ENCODE results near the gene SLC15A1. TPM values are rescaled to one million over a fixed set of nuclear protein-coding genes. Genes with fewer than 3 reads are reported as not detected.

SLC15A1 gene
- total RNA-seq, 1 donor from 2014 or later: 0.11 TPM

GRCh38 chr13:98729658-98730057 is 22.8 kb downstream of the SLC15A1 start:
- Mint-ChIP-seq H3K4me1 (ENCODE audit: unreplicated experiment) (no peaks in the 10 kb centered on the region), H3K4me3 (ENCODE audit: unreplicated experiment) (no peak overlapping the region), H3K27me3 (ENCODE audit: unreplicated experiment) (peaks cover 23% of the 10 kb centered on the region), H3K36me3 (ENCODE audit: unreplicated experiment) (no peaks in the 10 kb centered on the region), H3K27ac (ENCODE audit: unreplicated experiment) (no peak overlapping the region), H3K9me3 (ENCODE audit: unreplicated experiment) (no peaks in the 10 kb centered on the region)
- no peak for TF ChIP-seq CTCF (IDR thresholded peaks at IDR 0.05)
- no peak for DNase-seq (ENCODE audit: extremely low spot score, unreplicated experiment)

- no peaks in the 10 kb centered on the region for H3K9me3 Mint-ChIP-seq (ENCODE audit: unreplicated experiment)
- no peak overlapping the region for H3K27ac Mint-ChIP-seq (ENCODE audit: unreplicated experiment)
- no peak overlapping the region for H3K4me3 Mint-ChIP-seq (ENCODE audit: unreplicated experiment)
- H3K27me3 Mint-ChIP-seq (ENCODE audit: unreplicated experiment): peaks cover 6% of the 10 kb centered on the region
- TF ChIP-seq CTCF (IDR thresholded peaks at IDR 0.05): no peak
- no peak for DNase-seq (ENCODE audit: extremely low spot score, unreplicated experiment)
- H3K36me3 Mint-ChIP-seq (ENCODE audit: unreplicated experiment): no peaks in the 10 kb centered on the region
- no peaks in the 10 kb centered on the region for H3K4me1 Mint-ChIP-seq (ENCODE audit: unreplicated experiment)
Observed at GRCh38 chr13:98722958-98723357, 29.5 kb downstream of the SLC15A1 start.

DNA sequence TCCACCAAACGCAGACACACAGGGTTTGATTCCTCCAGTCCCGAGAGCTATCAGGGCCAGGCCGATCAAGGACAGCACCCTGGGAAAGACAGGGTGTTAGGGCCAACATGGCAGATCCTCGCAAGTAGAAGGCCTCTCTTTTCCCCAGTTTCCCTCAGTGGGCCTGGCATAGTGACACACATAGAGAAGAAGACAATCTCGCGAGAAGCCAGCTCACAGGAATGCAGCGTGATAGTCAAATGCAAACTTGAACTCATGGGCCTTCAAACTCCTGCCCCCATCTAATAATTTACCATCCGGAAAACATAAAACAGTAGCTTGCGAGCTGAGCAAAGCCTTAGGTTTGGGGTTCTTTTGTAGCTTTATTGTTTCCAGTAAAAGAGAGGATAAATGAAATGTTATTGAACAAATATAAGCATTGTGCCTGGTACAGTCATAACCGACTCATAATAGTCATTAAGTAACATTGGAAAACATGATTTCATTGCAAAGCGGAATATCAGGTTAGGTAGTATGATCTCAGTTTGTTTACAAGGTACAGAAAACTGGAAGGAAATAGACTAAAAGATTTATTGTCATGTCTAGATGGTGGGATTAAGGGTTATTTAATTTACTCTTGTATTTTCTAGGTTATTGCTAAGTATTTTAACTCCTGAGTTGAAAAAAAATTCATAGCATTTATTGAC is 30.5 kb downstream of the SLC15A1 start:
- no peak for TF ChIP-seq CTCF (IDR thresholded peaks at IDR 0.05)
- Mint-ChIP-seq H3K9me3 (ENCODE audit: unreplicated experiment) (no peaks in the 10 kb centered on the region), H3K4me3 (ENCODE audit: unreplicated experiment) (no peak overlapping the region), H3K27me3 (ENCODE audit: unreplicated experiment) (peaks cover 12% of the 10 kb centered on the region), H3K27ac (ENCODE audit: unreplicated experiment) (no peak overlapping the region), H3K4me1 (ENCODE audit: unreplicated experiment) (no peaks in the 10 kb centered on the region), H3K36me3 (ENCODE audit: unreplicated experiment) (no peaks in the 10 kb centered on the region)
- DNase-seq (ENCODE audit: extremely low spot score, unreplicated experiment): no peak

- H3K4me3 Mint-ChIP-seq (ENCODE audit: unreplicated experiment): no peak overlapping the region
- H3K36me3 Mint-ChIP-seq (ENCODE audit: unreplicated experiment): no peaks in the 10 kb centered on the region
- no peak overlapping the region for H3K27ac Mint-ChIP-seq (ENCODE audit: unreplicated experiment)
- H3K4me1 Mint-ChIP-seq (ENCODE audit: unreplicated experiment): no peaks in the 10 kb centered on the region
- peaks cover 6% of the 10 kb centered on the region for H3K27me3 Mint-ChIP-seq (ENCODE audit: unreplicated experiment)
- TF ChIP-seq CTCF (IDR thresholded peaks at IDR 0.05): no peak
- H3K9me3 Mint-ChIP-seq (ENCODE audit: unreplicated experiment): no peaks in the 10 kb centered on the region
- DNase-seq (ENCODE audit: extremely low spot score, unreplicated experiment): no peak
Observed at GRCh38 chr13:98719527-98720250, 32.8 kb downstream of the SLC15A1 start.

GRCh38 chr13:98717891-98718290 is 34.6 kb downstream of the SLC15A1 start:
- no peak for DNase-seq (ENCODE audit: extremely low spot score, unreplicated experiment)
- no peak overlapping the region for H3K27ac Mint-ChIP-seq (ENCODE audit: unreplicated experiment)
- H3K4me3 Mint-ChIP-seq (ENCODE audit: unreplicated experiment): no peak overlapping the region
- H3K27me3 Mint-ChIP-seq (ENCODE audit: unreplicated experiment): peaks cover 6% of the 10 kb centered on the region
- no peaks in the 10 kb centered on the region for H3K36me3 Mint-ChIP-seq (ENCODE audit: unreplicated experiment)
- no peaks in the 10 kb centered on the region for H3K9me3 Mint-ChIP-seq (ENCODE audit: unreplicated experiment)
- TF ChIP-seq CTCF (IDR thresholded peaks at IDR 0.05): no peak
- H3K4me1 Mint-ChIP-seq (ENCODE audit: unreplicated experiment): no peaks in the 10 kb centered on the region

Measured in osteocyte (in vitro differentiated cells).